PFSK-1 (cell line): ENCODE results near the gene PTGES2.

Experiments
- FOXP2 ChIP-seq: optimal IDR thresholded peaks from 2 replicates; pipeline ENCODE3; 2011; ENCODE audit warnings: borderline replicate concordance, control low read depth, inconsistent platforms; ENCODE audit not compliant: insufficient read depth; ENCODE audit errors: extremely low read length, extremely low read depth
- POLR2AphosphoS5 ChIP-seq: IDR thresholded peaks from 2 replicates; pipeline ENCODE4 v1.6.1; 2012; ENCODE audit warnings: low read depth, mild to moderate bottlenecking, control low read depth, low read length, moderate library complexity
- SIN3A ChIP-seq: IDR thresholded peaks from 2 replicates; pipeline ENCODE4 v1.6.1; 2012; ENCODE audit warnings: mild to moderate bottlenecking, low read length, moderate library complexity, borderline replicate concordance; ENCODE audit not compliant: insufficient read depth
- TAF1 ChIP-seq: IDR thresholded peaks from 2 replicates; pipeline ENCODE4 v1.6.1; 2012; ENCODE audit warnings: low read length, control low read depth, borderline replicate concordance; ENCODE audit not compliant: insufficient read depth
- TF ChIP-seq, protein P1 (sequence below), 2 experiments: IDR thresholded peaks; 2 replicates each; pipeline versions ENCODE4 v1.6.1 to v1.8.0; 2011 to 2012; ENCODE audit warnings: low read depth in 2 of 2, low read length in 2 of 2, control low read depth in 1 of 2, inconsistent platforms in 1 of 2, mild to moderate bottlenecking in 1 of 2, moderate library complexity in 1 of 2; ENCODE audit not compliant: insufficient read depth in 1 of 2

The PTGES2 gene

GRCh38 chr9:128091571-128091970 is 36.0 kb downstream of the PTGES2 start:
- TF ChIP-seq TAF1 (no peak), FOXP2 (no peak), SIN3A (no peak)
- TF ChIP-seq, protein P1, sequence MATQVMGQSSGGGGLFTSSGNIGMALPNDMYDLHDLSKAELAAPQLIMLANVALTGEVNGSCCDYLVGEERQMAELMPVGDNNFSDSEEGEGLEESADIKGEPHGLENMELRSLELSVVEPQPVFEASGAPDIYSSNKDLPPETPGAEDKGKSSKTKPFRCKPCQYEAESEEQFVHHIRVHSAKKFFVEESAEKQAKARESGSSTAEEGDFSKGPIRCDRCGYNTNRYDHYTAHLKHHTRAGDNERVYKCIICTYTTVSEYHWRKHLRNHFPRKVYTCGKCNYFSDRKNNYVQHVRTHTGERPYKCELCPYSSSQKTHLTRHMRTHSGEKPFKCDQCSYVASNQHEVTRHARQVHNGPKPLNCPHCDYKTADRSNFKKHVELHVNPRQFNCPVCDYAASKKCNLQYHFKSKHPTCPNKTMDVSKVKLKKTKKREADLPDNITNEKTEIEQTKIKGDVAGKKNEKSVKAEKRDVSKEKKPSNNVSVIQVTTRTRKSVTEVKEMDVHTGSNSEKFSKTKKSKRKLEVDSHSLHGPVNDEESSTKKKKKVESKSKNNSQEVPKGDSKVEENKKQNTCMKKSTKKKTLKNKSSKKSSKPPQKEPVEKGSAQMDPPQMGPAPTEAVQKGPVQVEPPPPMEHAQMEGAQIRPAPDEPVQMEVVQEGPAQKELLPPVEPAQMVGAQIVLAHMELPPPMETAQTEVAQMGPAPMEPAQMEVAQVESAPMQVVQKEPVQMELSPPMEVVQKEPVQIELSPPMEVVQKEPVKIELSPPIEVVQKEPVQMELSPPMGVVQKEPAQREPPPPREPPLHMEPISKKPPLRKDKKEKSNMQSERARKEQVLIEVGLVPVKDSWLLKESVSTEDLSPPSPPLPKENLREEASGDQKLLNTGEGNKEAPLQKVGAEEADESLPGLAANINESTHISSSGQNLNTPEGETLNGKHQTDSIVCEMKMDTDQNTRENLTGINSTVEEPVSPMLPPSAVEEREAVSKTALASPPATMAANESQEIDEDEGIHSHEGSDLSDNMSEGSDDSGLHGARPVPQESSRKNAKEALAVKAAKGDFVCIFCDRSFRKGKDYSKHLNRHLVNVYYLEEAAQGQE (IDR thresholded peaks at IDR 0.05; ENCODE audit: insufficient read depth in 1 of 2, low read depth in 2 of 2, low read length in 2 of 2): no peak

DNA sequence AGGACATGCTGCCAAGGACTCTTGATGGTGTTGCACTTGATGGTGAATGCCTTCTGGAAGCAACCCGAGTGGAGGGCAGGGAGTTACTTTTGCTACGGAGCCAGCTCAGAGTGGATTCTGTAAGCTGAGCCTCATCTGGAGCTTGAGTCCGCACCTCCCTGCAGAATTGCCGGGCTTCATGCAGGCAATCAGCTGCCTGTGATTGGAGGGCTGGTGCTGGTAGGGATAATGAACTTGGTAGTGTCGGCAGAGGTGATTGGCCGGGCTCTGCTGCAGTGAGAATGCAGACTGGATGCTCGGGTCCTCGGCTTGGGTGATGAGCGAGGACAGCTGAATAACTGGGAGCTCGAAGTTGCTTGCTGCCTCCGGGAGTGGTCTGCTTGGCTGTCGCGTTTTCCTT is 36.4 kb downstream of the PTGES2 start:
- no peak for TF ChIP-seq SIN3A

DNA sequence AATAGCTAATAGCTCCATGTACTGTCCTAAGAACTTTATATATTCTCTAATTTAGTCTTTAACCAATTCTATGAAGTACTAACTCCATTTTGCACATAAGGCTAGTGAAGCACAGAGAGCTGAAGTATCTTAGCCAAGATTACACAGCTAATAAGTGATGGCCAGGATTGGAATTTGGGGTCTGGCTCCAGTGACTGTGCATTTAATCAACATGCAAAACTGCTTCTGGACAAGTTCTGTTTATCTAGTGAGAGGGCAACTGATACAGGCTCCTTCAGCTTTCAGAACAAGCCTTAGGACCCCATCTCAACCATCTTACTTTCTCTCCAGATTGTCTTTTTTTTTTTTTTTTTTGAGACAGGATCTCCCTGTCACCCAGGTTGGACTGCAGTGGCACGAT is 38.2 kb downstream of the PTGES2 start:
- no peak for TF ChIP-seq FOXP2
- no peak for TF ChIP-seq SIN3A
- no peak for TF ChIP-seq POLR2AphosphoS5
- TF ChIP-seq TAF1: no peak
- TF ChIP-seq, protein P1 (IDR thresholded peaks at IDR 0.05; ENCODE audit: insufficient read depth in 1 of 2, low read depth in 2 of 2, low read length in 2 of 2): no peak

GRCh38 chr9:128088253-128088945 is 39.1 kb downstream of the PTGES2 start:
- TF ChIP-seq TAF1: no peak
- no peak for TF ChIP-seq POLR2AphosphoS5
- no peak for TF ChIP-seq FOXP2
- TF ChIP-seq, protein P1 (IDR thresholded peaks at IDR 0.05; ENCODE audit: insufficient read depth in 1 of 2, low read depth in 2 of 2, low read length in 2 of 2): no peak
- no peak for TF ChIP-seq SIN3A

DNA sequence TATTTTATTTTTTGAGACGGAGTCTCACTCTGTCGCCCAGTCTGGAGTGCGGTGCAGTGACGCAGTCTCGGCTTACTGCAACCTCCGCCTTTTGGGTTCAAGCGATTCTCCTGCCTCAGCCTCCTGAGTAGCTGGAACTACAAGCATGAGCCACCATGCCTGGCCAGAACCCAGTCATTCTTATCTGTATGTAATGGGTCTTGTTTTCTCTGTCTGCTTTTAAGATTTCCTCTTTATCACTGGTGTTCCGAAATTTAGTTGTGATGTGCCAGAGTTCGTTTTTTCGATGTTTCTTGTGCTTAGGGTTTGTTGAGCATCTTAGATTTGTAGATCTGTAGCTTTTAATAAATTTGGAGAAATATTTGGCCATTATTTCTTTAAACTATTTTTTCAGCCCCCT is 40.3 kb downstream of the PTGES2 start:
- TF ChIP-seq POLR2AphosphoS5: no peak
- TF ChIP-seq FOXP2: no peak
- TF ChIP-seq TAF1: no peak
- TF ChIP-seq, protein P1 (IDR thresholded peaks at IDR 0.05; ENCODE audit: insufficient read depth in 1 of 2, low read depth in 2 of 2, low read length in 2 of 2): no peak
- no peak for TF ChIP-seq SIN3A
